ENCODE data around the gene IRF2BPL. TPM values are rescaled to one million over a fixed set of nuclear protein-coding genes. Genes with fewer than 3 reads are reported as not detected.

Gene IRF2BPL
- total and polyA plus RNA-seq, 5 donors from 2014 or later: 2.2 to 48.9 (median 4.8) TPM

DNA sequence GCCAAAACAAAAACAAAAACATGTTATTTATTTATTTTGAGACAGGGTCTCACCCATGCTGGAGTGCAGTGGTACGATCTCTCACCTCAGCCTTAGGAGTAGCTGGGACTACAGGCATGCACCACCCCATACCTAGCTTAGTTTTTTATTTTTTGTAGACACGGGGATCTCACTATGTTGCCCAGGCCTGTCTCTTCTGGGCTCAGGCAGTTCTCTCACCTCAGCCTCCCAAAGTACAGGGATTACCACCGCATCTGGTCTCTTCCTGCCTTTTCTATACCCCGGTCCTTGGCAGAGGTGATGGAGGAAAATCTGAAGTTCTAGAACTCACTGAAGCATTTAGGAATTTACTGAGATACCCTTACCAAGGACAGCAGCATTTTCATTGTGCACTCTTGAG, 6.8 kb upstream of the IRF2BPL start:
- Mint-ChIP-seq H3K27ac (peak overlapping the region in 1 of 3 donors; percentile 53), H3K4me3 (peak overlapping the region; percentile 33 to 78 (median 60)), H3K4me1 (peaks cover 26 to 89% (median 63%) of the 10 kb centered on the region in 4 donors), H3K9me3 (no peaks in the 10 kb centered on the region), H3K36me3 (no peaks in the 10 kb centered on the region), H3K27me3 (no peaks in the 10 kb centered on the region)
- Histone ChIP-seq H3K36me3 (ENCODE audit: control insufficient read depth, insufficient read depth, low read length) (no peaks in the 10 kb centered on the region), H3K27ac (ENCODE audit: insufficient read depth, low read length, poor library complexity, severe bottlenecking) (peak overlapping the region; percentile 96), H3K4me3 (ENCODE audit: low read depth, low read length) (no peak overlapping the region), H3K4me1 (ENCODE audit: control insufficient read depth, insufficient read depth, low read length, poor library complexity, severe bottlenecking) (peaks cover 85% of the 10 kb centered on the region), H3K9me3 (ENCODE audit: control insufficient read depth in 2 of 2, low read length in 2 of 2) (no peaks in the 10 kb centered on the region), H3K27me3 (ENCODE audit: control insufficient read depth, insufficient read depth, low read length) (no peaks in the 10 kb centered on the region)
- ATAC-seq (ENCODE audit: low read depth in 2 of 2): no peak
- DNase-seq: no peak

GRCh38 chr14:77033622-77034589, 5.4 kb upstream of the IRF2BPL start:
- Histone ChIP-seq H3K27ac (ENCODE audit: insufficient read depth, low read length, poor library complexity, severe bottlenecking) (peak overlapping the region; percentile 96), H3K9me3 (ENCODE audit: control insufficient read depth in 2 of 2, low read length in 2 of 2) (no peaks in the 10 kb centered on the region), H3K4me1 (ENCODE audit: control insufficient read depth, insufficient read depth, low read length, poor library complexity, severe bottlenecking) (peaks cover 85% of the 10 kb centered on the region), H3K4me3 (ENCODE audit: low read depth, low read length) (peak overlapping the region; percentile 79), H3K36me3 (ENCODE audit: control insufficient read depth, insufficient read depth, low read length) (no peaks in the 10 kb centered on the region), H3K27me3 (ENCODE audit: control insufficient read depth, insufficient read depth, low read length) (no peaks in the 10 kb centered on the region)
- Mint-ChIP-seq H3K9me3 (no peaks in the 10 kb centered on the region), H3K27me3 (peaks cover 4% of the 10 kb centered on the region), H3K36me3 (no peaks in the 10 kb centered on the region), H3K4me1 (peaks cover 24 to 90% (median 60%) of the 10 kb centered on the region in 4 donors), H3K4me3 (peak overlapping the region; percentile 89 to 95 (median 92)), H3K27ac (peak overlapping the region; percentile 95 to 97 (median 96))
- DNase-seq: peak; percentile 42 to 75 (median 74)
- ATAC-seq (ENCODE audit: low read depth in 2 of 2): peak; percentile 37 to 39

GRCh38 chr14:77032844-77033621, 4.5 kb upstream of the IRF2BPL start:
- Mint-ChIP-seq H3K4me3 (peak overlapping the region; percentile 89 to 95 (median 92)), H3K9me3 (no peaks in the 10 kb centered on the region), H3K27me3 (peaks cover 9% of the 10 kb centered on the region)

GRCh38 chr14:77032491-77032843, 4.0 kb upstream of the IRF2BPL start:
- Mint-ChIP-seq H3K4me3 (peak overlapping the region; percentile 89 to 95 (median 92)), H3K27me3 (peaks cover 9% of the 10 kb centered on the region), H3K9me3 (no peaks in the 10 kb centered on the region), H3K36me3 (peaks cover 3% of the 10 kb centered on the region), H3K27ac (peak overlapping the region; percentile 95 to 97 (median 96)), H3K4me1 (peaks cover 28 to 80% (median 50%) of the 10 kb centered on the region in 4 donors)
- Histone ChIP-seq H3K27ac (ENCODE audit: insufficient read depth, low read length, poor library complexity, severe bottlenecking) (peak overlapping the region; percentile 96), H3K36me3 (ENCODE audit: control insufficient read depth, insufficient read depth, low read length) (no peaks in the 10 kb centered on the region), H3K9me3 (ENCODE audit: control insufficient read depth in 2 of 2, low read length in 2 of 2) (no peaks in the 10 kb centered on the region), H3K4me1 (ENCODE audit: control insufficient read depth, insufficient read depth, low read length, poor library complexity, severe bottlenecking) (peaks cover 73% of the 10 kb centered on the region), H3K4me3 (ENCODE audit: low read depth, low read length) (peak overlapping the region; percentile 32), H3K27me3 (ENCODE audit: control insufficient read depth, insufficient read depth, low read length) (no peaks in the 10 kb centered on the region)
- no peak for DNase-seq
- no peak for ATAC-seq (ENCODE audit: low read depth in 2 of 2)

More at GRCh38 chr14:77032844-77033621, 4.5 kb upstream of the IRF2BPL start:
- Histone ChIP-seq H3K27ac (ENCODE audit: insufficient read depth, low read length, poor library complexity, severe bottlenecking) (peak overlapping the region; percentile 96), H3K4me1 (ENCODE audit: control insufficient read depth, insufficient read depth, low read length, poor library complexity, severe bottlenecking) (peaks cover 79% of the 10 kb centered on the region), H3K4me3 (ENCODE audit: low read depth, low read length) (peak overlapping the region; percentile 79), H3K36me3 (ENCODE audit: control insufficient read depth, insufficient read depth, low read length) (no peaks in the 10 kb centered on the region), H3K9me3 (ENCODE audit: control insufficient read depth in 2 of 2, low read length in 2 of 2) (no peaks in the 10 kb centered on the region), H3K27me3 (ENCODE audit: control insufficient read depth, insufficient read depth, low read length) (no peaks in the 10 kb centered on the region)
- ATAC-seq (ENCODE audit: low read depth in 2 of 2) (peak; percentile 33 to 38), DNase-seq (peak; percentile 69 to 88 (median 71))
- Mint-ChIP-seq H3K27ac (peak overlapping the region; percentile 95 to 97 (median 96)), H3K4me1 (peaks cover 28 to 85% (median 55%) of the 10 kb centered on the region in 4 donors), H3K36me3 (peaks cover 3% of the 10 kb centered on the region)

DNA sequence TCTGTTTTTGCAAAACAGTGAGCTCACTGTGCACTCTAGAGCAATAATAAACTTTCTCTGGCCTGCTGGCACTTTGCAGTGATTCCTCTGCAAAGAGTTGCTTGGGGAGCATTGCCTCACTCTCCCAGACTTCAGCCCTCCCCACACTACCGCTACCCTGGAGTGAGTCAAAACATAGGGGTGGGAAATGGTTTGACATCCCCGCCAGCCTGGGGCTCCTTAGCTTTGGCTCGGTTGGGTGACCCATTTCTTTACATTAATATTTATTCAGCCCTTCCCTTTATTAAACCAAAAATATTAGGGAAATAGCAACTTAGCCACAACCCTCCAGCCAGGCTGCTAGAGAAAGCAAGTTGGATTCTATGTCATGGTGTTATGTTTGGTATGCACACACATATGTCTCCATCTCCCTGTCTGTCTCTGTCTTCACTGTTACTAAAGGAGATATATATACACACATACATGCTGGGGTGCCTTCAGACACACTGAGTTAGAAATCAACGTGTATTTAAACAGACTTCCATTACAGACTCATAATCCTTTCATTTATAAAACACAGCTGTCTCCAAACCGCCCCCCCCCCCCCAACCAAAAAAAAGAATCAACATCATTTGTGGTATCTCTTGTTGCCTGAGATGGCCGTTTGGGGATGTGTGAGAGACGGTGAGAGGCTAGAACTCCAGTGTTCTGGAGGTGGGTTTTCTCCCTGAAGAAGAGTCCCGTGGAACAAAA, 3.4 kb upstream of the IRF2BPL start:
- no peak for DNase-seq
- no peak for ATAC-seq (ENCODE audit: low read depth in 2 of 2)
- peak overlapping the region; percentile 40 for H3K4me3 ChIP-seq (ENCODE audit: low read depth, low read length)
- H3K36me3 ChIP-seq (ENCODE audit: control insufficient read depth, insufficient read depth, low read length): no peaks in the 10 kb centered on the region
- Mint-ChIP-seq H3K36me3 (peaks cover 3% of the 10 kb centered on the region), H3K9me3 (no peaks in the 10 kb centered on the region), H3K27ac (peak overlapping the region; percentile 95 to 97 (median 96)), H3K4me1 (peaks cover 24 to 74% (median 46%) of the 10 kb centered on the region in 4 donors), H3K27me3 (peaks cover 9% of the 10 kb centered on the region), H3K4me3 (peak overlapping the region; percentile 89 to 95 (median 92))
- H3K4me1 ChIP-seq (ENCODE audit: control insufficient read depth, insufficient read depth, low read length, poor library complexity, severe bottlenecking): peaks cover 68% of the 10 kb centered on the region
- no peaks in the 10 kb centered on the region for H3K27me3 ChIP-seq (ENCODE audit: control insufficient read depth, insufficient read depth, low read length)
- H3K9me3 ChIP-seq (ENCODE audit: control insufficient read depth in 2 of 2, low read length in 2 of 2): no peaks in the 10 kb centered on the region
- H3K27ac ChIP-seq (ENCODE audit: insufficient read depth, low read length, poor library complexity, severe bottlenecking): peak overlapping the region; percentile 96

- peak; percentile 30 to 46 for ATAC-seq (ENCODE audit: low read depth in 2 of 2)
- peak overlapping the region; percentile 83 to 92 (median 84) for H3K4me3 Mint-ChIP-seq
- peaks cover 9% of the 10 kb centered on the region for H3K36me3 Mint-ChIP-seq
- peaks cover 0 to 2% (median 0%) of the 10 kb centered on the region in 7 donors for H3K9me3 Mint-ChIP-seq
- Histone ChIP-seq H3K36me3 (ENCODE audit: control insufficient read depth, insufficient read depth, low read length) (no peaks in the 10 kb centered on the region), H3K27me3 (ENCODE audit: control insufficient read depth, insufficient read depth, low read length) (no peaks in the 10 kb centered on the region), H3K4me3 (ENCODE audit: low read depth, low read length) (no peak overlapping the region), H3K27ac (ENCODE audit: insufficient read depth, low read length, poor library complexity, severe bottlenecking) (peak overlapping the region; percentile 95), H3K9me3 (ENCODE audit: control insufficient read depth in 2 of 2, low read length in 2 of 2) (no peaks in the 10 kb centered on the region), H3K4me1 (ENCODE audit: control insufficient read depth, insufficient read depth, low read length, poor library complexity, severe bottlenecking) (peaks cover 81% of the 10 kb centered on the region)
- peak; percentile 51 to 75 (median 72) for DNase-seq
- peaks cover 28 to 76% (median 47%) of the 10 kb centered on the region in 4 donors for H3K4me1 Mint-ChIP-seq
- H3K27ac Mint-ChIP-seq: peak overlapping the region in 1 of 3 donors; percentile 99
- peaks cover 14% of the 10 kb centered on the region for H3K27me3 Mint-ChIP-seq
Measured at GRCh38 chr14:77027538-77028383, 747 bp downstream of the IRF2BPL start.

Measured in CD4-positive, CD25-positive, alpha-beta regulatory T cell (primary cell).